GM12878 (cell line): ENCODE measurements around the gene IMMP2L. TPM values are rescaled to one million over a fixed set of nuclear protein-coding genes. Genes with fewer than 3 reads are reported as not detected.

Source experiments
- ATAC-seq: fragments of 200-7000 bp; cut with Tn5 transposase; 3 replicates; pipeline ENCODE4 v1.9.1; 2020; ENCODE audit warnings: mild to moderate bottlenecking, moderate library complexity
- BruUV-seq: library from RNA; stranded (reverse); fragments of 400-500 nt; replicated peaks from 2 replicates; lab custom pipeline; 2021; lab: Mats Ljungman, UMichigan
- CTCF ChIA-PET: fragments of 300-600 bp; sonication (Branson Sonifier 250); formaldehyde crosslinking; extraction: SDS; loops from one replicate; lab custom pipeline; 2021; ENCODE audit warnings: inconsistent platforms; lab: Yijun Ruan, JAX
- POLR2A ChIA-PET: fragments of 350-600 bp; formaldehyde crosslinking; extraction: SDS; loops from one replicate; lab custom pipeline; 2021; ENCODE audit warnings: inconsistent platforms; lab: Charles Lee
- RAD21 ChIA-PET: fragments of 300-600 bp; sonication (Branson Sonifier 250); formaldehyde crosslinking; loops from one replicate; lab custom pipeline; 2023; ENCODE audit warnings: antibody characterized with exemption; ENCODE audit not compliant: unreplicated experiment; lab: Charles Lee
- SMC1A ChIA-PET: fragments of 300-600 bp; sonication (Branson Sonifier 250); formaldehyde crosslinking; loops from one replicate; lab custom pipeline; 2023; ENCODE audit not compliant: unreplicated experiment, uncharacterized antibody; lab: Charles Lee
- DNase-seq: peaks from one replicate; pipeline ENCODE4 v3.0.0-alpha.2; 2011; ENCODE audit warnings: low read depth, low spot score
- FAIRE-seq: peaks from 3 replicates; lab custom pipeline; 2011; peaks lifted over from hg19 to GRCh38; lab: Jason Lieb, UNC
- H2AFZ ChIP-seq: 2 replicates; pipeline ENCODE4 v1.6.0; 2011; ENCODE audit warnings: low read depth, low read length, control low read depth; ENCODE audit not compliant: control insufficient read depth
- H3K27ac ChIP-seq: 2 replicates; pipeline ENCODE4 v1.5.1; 2011; ENCODE audit warnings: control low read depth; ENCODE audit not compliant: control insufficient read depth, insufficient read depth
- H3K27me3 ChIP-seq, 2 experiments: replicated peaks in 1 of 2; 2 replicates each; pipeline versions ENCODE4 v1.6.0 to v1.6.1; 2011; ENCODE audit warnings: low read length in 1 of 2; ENCODE audit not compliant: control insufficient read depth in 2 of 2, insufficient read depth in 2 of 2
- H3K36me3 ChIP-seq, 2 experiments: 2 replicates each; pipeline ENCODE4 v1.5.1; 2011; ENCODE audit warnings: low read length in 1 of 2; ENCODE audit not compliant: control insufficient read depth in 2 of 2, insufficient read depth in 2 of 2
- H3K4me1 ChIP-seq: 2 replicates; pipeline ENCODE4 v1.6.1; 2011; ENCODE audit warnings: mild to moderate bottlenecking, low read length, moderate library complexity, mixed read lengths; ENCODE audit not compliant: control insufficient read depth, insufficient read depth
- H3K4me2 ChIP-seq: 2 replicates; pipeline ENCODE4 v1.6.0; 2011; ENCODE audit warnings: control low read depth; ENCODE audit not compliant: control insufficient read depth, insufficient read depth
- H3K4me3 ChIP-seq: fragments of 200-600 bp; sonication (generic); 2 replicates; pipeline ENCODE4 v1.5.1; 2016
- H3K79me2 ChIP-seq: 2 replicates; pipeline ENCODE4 v1.6.0; 2011; ENCODE audit warnings: low read length; ENCODE audit not compliant: control insufficient read depth, insufficient read depth
- H3K9ac ChIP-seq: 2 replicates; pipeline ENCODE4 v1.8.0; 2011; ENCODE audit warnings: low read length, control low read depth, mixed read lengths; ENCODE audit not compliant: control insufficient read depth, insufficient read depth
- H3K9me3 ChIP-seq: replicated peaks from 3 replicates; pipeline ENCODE4 v1.5.1; 2011; ENCODE audit warnings: mild to moderate bottlenecking, low read length; ENCODE audit not compliant: control insufficient read depth, insufficient read depth
- H4K20me1 ChIP-seq: 2 replicates; pipeline ENCODE4 v1.6.0; 2011; ENCODE audit not compliant: control insufficient read depth, insufficient read depth
- BCL3 ChIP-seq: IDR thresholded peaks from 2 replicates; pipeline ENCODE4 v1.6.1; 2011; ENCODE audit warnings: borderline replicate concordance, low read depth, mild to moderate bottlenecking, moderate library complexity, low read length; ENCODE audit not compliant: insufficient read depth, poor library complexity, severe bottlenecking
- CBX3 ChIP-seq: fragments of 200-600 bp; sonication (generic); IDR thresholded peaks from 2 replicates; pipeline ENCODE4 v1.6.1; 2016; ENCODE audit warnings: low read depth, borderline replicate concordance
- CUX1 ChIP-seq: IDR thresholded peaks from 2 replicates; pipeline ENCODE4 v1.6.1; 2012; ENCODE audit warnings: improper control_type of control experiment, low read depth, low read length; ENCODE audit not compliant: insufficient replicate concordance
- REST ChIP-seq: IDR thresholded peaks from 2 replicates; pipeline ENCODE4 v1.6.1; 2012; ENCODE audit warnings: mild to moderate bottlenecking, low read depth, low read length
- SMAD5 ChIP-seq: IDR thresholded peaks from 2 replicates; pipeline ENCODE4 v1.6.1; 2016; ENCODE audit warnings: antibody characterized with exemption, low read depth
- SMC3 ChIP-seq: IDR thresholded peaks from 2 replicates; pipeline ENCODE4 v1.6.1; 2011; ENCODE audit warnings: low read length, improper control_type of control experiment, borderline replicate concordance
- SP1 ChIP-seq: IDR thresholded peaks from one replicate; pipeline ENCODE4 v1.6.1; 2011; ENCODE audit warnings: low read depth, low read length
- STAT1 ChIP-seq: fragments of 450-650 bp; conservative IDR thresholded peaks from 2 replicates; pipeline ENCODE4 v1.6.1; 2014; ENCODE audit warnings: antibody characterized with exemption, mild to moderate bottlenecking
- STAT3 ChIP-seq: IDR thresholded peaks from 2 replicates; pipeline ENCODE4 v1.6.1; 2011; ENCODE audit warnings: low read depth, low read length, improper control_type of control experiment
- WGBS: methylation state at CpG from one replicate; pipeline ENCODE4 v1.1.6; 2016; ENCODE audit warnings: low lambda C conversion rate; ENCODE audit not compliant: insufficient replicate concordance, insufficient coverage; ENCODE audit errors: missing lambda C conversion rate; 5-methylcytosine and 5-hydroxymethylcytosine counted together
- in situ Hi-C: fragments of 300-500 bp; cut with MboI; formaldehyde crosslinking; loops from 9 replicates; pipeline ENCODE4 v1.14.3; 2018; ENCODE audit warnings: mixed read lengths
- intact Hi-C: fragments of 100-400 bp; cut with micrococcal nuclease; formaldehyde crosslinking; loops from one replicate; pipeline ENCODE4 v1.14.2; 2022; ENCODE audit not compliant: unreplicated experiment
- polyA plus RNA-seq, 11 experiments: library from polyadenylated mRNA; depleted of rRNA in 4 of 11; unstranded in 6 of 11; stranded (reverse) in 5 of 11; fragments of >200 nt; fragmentation: Nextera tagmentation in 4 of 11; fragmentation: Illumina TruSeq in 1 of 11; extraction: Ambion mirVana in 4 of 11; extraction: Trizol in 1 of 11; gene quantifications; 1 replicate in 1 of 11; 2 replicates in 10 of 11; pipeline versions ENCODE4 v1.2.1 to v1.2.3, GENCODE V29; 2011 to 2016; ENCODE audit warnings: inconsistent platforms in 2 of 11, missing spikeins in 2 of 11, low read depth in 1 of 11
- total RNA-seq, 4 experiments: library from RNA; depleted of rRNA in 3 of 4; stranded (reverse); fragments of >200 nt in 3 of 4; fragmentation: Illumina TruSeq in 1 of 4; extraction: Trizol in 1 of 4; gene quantifications; 2 replicates each; pipeline versions ENCODE4 v1.2.1 to v1.2.3, GENCODE V29; 2013 to 2021

The IMMP2L gene
- total and polyA plus RNA-seq, 10 of the 15 experiments (the other 5 are each of a cell fraction or from before 2014, with no cell fraction given), result 12.6 to 46.3 (median 19.6) TPM

- no peak for TF ChIP-seq CBX3
These were observed 199.2 kb downstream of the IMMP2L start (continued) for GRCh38 chr7:111363099-111363498.

- WGBS, result 89% methylated on average over 2 of the region's 2 CpGs
- ChIA-PET CTCF (interaction anchor here (0.6 kb wide), 1 partner anchor 42 kb away, joined by 3 read pairs; no protein-coding TSS in a partner anchor), POLR2A (interaction anchor here (0.5 kb wide), 1 partner anchor 195 kb away, joined by 3 read pairs; no protein-coding TSS in a partner anchor), SMC1A (interaction anchor here (1.6 kb wide), 1 partner anchor 12 kb away, joined by 7 read pairs; no protein-coding TSS in a partner anchor), RAD21 (no interaction called here)
- ATAC-seq (no peak), DNase-seq (no peak), FAIRE-seq (peak; percentile 13)
- Histone ChIP-seq H3K79me2 (no peaks in the 10 kb centered on the region), H3K9me3 (no peaks in the 10 kb centered on the region), H2AFZ (no peak overlapping the region), H4K20me1 (no peaks in the 10 kb centered on the region), H3K9ac (no peak overlapping the region), H3K27ac (no peak overlapping the region), H3K36me3 (no peaks in the 10 kb centered on the region), H3K27me3 (no peaks in the 10 kb centered on the region), H3K4me2 (no peak overlapping the region), H3K4me3 (no peak overlapping the region), H3K4me1 (no peaks in the 10 kb centered on the region)
- intact Hi-C loops, result no loop called here
- TF ChIP-seq STAT1, result no peak
- TF ChIP-seq CUX1, result no peak
- TF ChIP-seq BCL3, result no peak
- no peak for TF ChIP-seq SMC3
- TF ChIP-seq SMAD5, result no peak
- TF ChIP-seq STAT3, result no peak
- no peak for TF ChIP-seq SP1
- TF ChIP-seq REST, result no peak
- no TSS peak for BruUV-seq
- in situ Hi-C loops, result no loop called here
These were observed 199.7 kb downstream of the IMMP2L start for GRCh38 chr7:111362506-111363054.
